ENCODE results near the gene ELF4. TPM values are rescaled to one million over a fixed set of nuclear protein-coding genes. Genes with fewer than 3 reads are reported as not detected.

Gene ELF4
- total RNA-seq, 4 donors from 2014 or later: 2.6 to 6.3 (median 3.8) TPM

- H3K9me3 ChIP-seq: no peaks in the 10 kb centered on the region
- H3K4me1 ChIP-seq: no peaks in the 10 kb centered on the region
- H3K27me3 ChIP-seq: no peaks in the 10 kb centered on the region
- H3K27ac ChIP-seq: no peak overlapping the region
- peaks cover 14 to 22% of the 10 kb centered on the region in 2 donors for H3K36me3 ChIP-seq
- no peak for TF ChIP-seq CTCF (IDR thresholded peaks at IDR 0.05)
- TF ChIP-seq POLR2A (IDR thresholded peaks at IDR 0.05): no peak
- intact Hi-C loops (cut with DNase I): no loop called here
- H3K4me3 ChIP-seq (replicated peaks in 1 of 3): no peak overlapping the region
- 93 to 96% methylated on average over 8 of the region's 8 CpGs for WGBS, 2 donors
- no peak for DNase-seq
Observed at GRCh38 chrX:130049821-130050220, 60.5 kb downstream of the ELF4 start.

- no peak for DNase-seq
- H3K36me3 ChIP-seq: peaks cover 14 to 22% of the 10 kb centered on the region in 2 donors
- H3K27ac ChIP-seq: no peak overlapping the region
- intact Hi-C loops (cut with DNase I): no loop called here
- no peaks in the 10 kb centered on the region for H3K9me3 ChIP-seq
- H3K4me3 ChIP-seq (replicated peaks in 1 of 3): no peak overlapping the region
- TF ChIP-seq CTCF (IDR thresholded peaks at IDR 0.05) (no peak), POLR2A (IDR thresholded peaks at IDR 0.05) (no peak)
- no peaks in the 10 kb centered on the region for H3K4me1 ChIP-seq
- 97% methylated on average over 4 of the region's 4 CpGs for WGBS, 2 donors
- H3K27me3 ChIP-seq: no peaks in the 10 kb centered on the region
Observed at GRCh38 chrX:130048686-130049222, 61.5 kb downstream of the ELF4 start.

GRCh38 chrX:130047416-130047815, 62.9 kb downstream of the ELF4 start:
- H3K4me1 ChIP-seq: no peaks in the 10 kb centered on the region
- no peaks in the 10 kb centered on the region for H3K9me3 ChIP-seq
- no peak overlapping the region for H3K27ac ChIP-seq
- intact Hi-C loops (cut with DNase I): no loop called here
- no peak for DNase-seq
- TF ChIP-seq POLR2A (IDR thresholded peaks at IDR 0.05) (no peak), CTCF (IDR thresholded peaks at IDR 0.05) (no peak)
- H3K36me3 ChIP-seq: peaks cover 10 to 20% of the 10 kb centered on the region in 2 donors
- H3K27me3 ChIP-seq: no peaks in the 10 kb centered on the region
- no peak overlapping the region for H3K4me3 ChIP-seq (replicated peaks in 1 of 3)
- WGBS, 2 donors: 94% methylated on average over 5 of the region's 5 CpGs

GRCh38 chrX:130039847-130040246, 70.5 kb downstream of the ELF4 start:
- Histone ChIP-seq H3K27me3 (no peaks in the 10 kb centered on the region), H3K9me3 (no peaks in the 10 kb centered on the region), H3K4me3 (replicated peaks in 1 of 3) (no peak overlapping the region), H3K36me3 (peaks cover 15 to 27% of the 10 kb centered on the region in 2 donors), H3K4me1 (no peaks in the 10 kb centered on the region), H3K27ac (no peak overlapping the region)
- intact Hi-C loops (cut with DNase I): no loop called here
- no peak for TF ChIP-seq POLR2A (IDR thresholded peaks at IDR 0.05)
- no peak for TF ChIP-seq CTCF (IDR thresholded peaks at IDR 0.05)
- no peak for DNase-seq
- WGBS, 2 donors: 100% methylated on average over 2 of the region's 2 CpGs; no CpG with 5 or more reads in 1 of the 2 donors

- DNase-seq: no peak
- Histone ChIP-seq H3K4me1 (no peaks in the 10 kb centered on the region), H3K27ac (no peak overlapping the region), H3K27me3 (no peaks in the 10 kb centered on the region), H3K4me3 (replicated peaks in 1 of 3) (no peak overlapping the region), H3K36me3 (peaks cover 12 to 27% of the 10 kb centered on the region in 2 donors), H3K9me3 (no peaks in the 10 kb centered on the region)
- 98% methylated on average over 6 to 7 of the region's 7 CpGs for WGBS, 2 donors
- TF ChIP-seq POLR2A (IDR thresholded peaks at IDR 0.05): no peak
- no peak for TF ChIP-seq CTCF (IDR thresholded peaks at IDR 0.05)
- intact Hi-C loops (cut with DNase I): no loop called here
Observed at GRCh38 chrX:130034178-130034577, 76.1 kb downstream of the ELF4 start.

Measured in thyroid gland (tissue), 4 donors.